K562 (cell line): ENCODE data around the gene UBAP1L. TPM values are rescaled to one million over a fixed set of nuclear protein-coding genes. Genes with fewer than 3 reads are reported as not detected.

ENCODE experiments used
- CHCHD3 ChIP-seq: fragments of 250-450 bp; sonication (Bioruptor Pico); IDR thresholded peaks from 2 replicates; pipeline ENCODE4 v2.1.2; 2022; ENCODE audit warnings: mild to moderate bottlenecking
- DNMT1 ChIP-seq: fragments of 450-650 bp; IDR thresholded peaks from 2 replicates; pipeline ENCODE4 v1.6.1; 2016; ENCODE audit warnings: antibody characterized with exemption, mild to moderate bottlenecking
- HIVEP1 ChIP-seq: fragments of 250-450 bp; sonication (Bioruptor Pico); IDR thresholded peaks from 2 replicates; pipeline ENCODE4 v1.4.0; 2020; ENCODE audit warnings: mild to moderate bottlenecking
- HMGXB4 ChIP-seq: sonication (generic); formaldehyde crosslinking; IDR thresholded peaks from 2 replicates; pipeline ENCODE4 v1.8.1; 2023; ENCODE audit warnings: mild to moderate bottlenecking, missing genetic modification reagents
- IRF2 ChIP-seq: sonication (generic); formaldehyde crosslinking; IDR thresholded peaks from 2 replicates; pipeline ENCODE4 v1.8.1; 2022; ENCODE audit warnings: mild to moderate bottlenecking, missing genetic modification reagents
- KHSRP ChIP-seq: fragments of 450-650 bp; IDR thresholded peaks from 2 replicates; pipeline ENCODE4 v1.6.1; 2017
- KLF10 ChIP-seq: fragments of 250-450 bp; sonication (Bioruptor Pico); IDR thresholded peaks from 2 replicates; pipeline ENCODE4 v1.6.1; 2021; ENCODE audit warnings: matching md5 sums
- MAX ChIP-seq: sonication (generic); formaldehyde crosslinking; IDR thresholded peaks from 2 replicates; pipeline ENCODE4 v1.9.0; 2022; ENCODE audit warnings: mild to moderate bottlenecking, missing genetic modification reagents
- PHB2 ChIP-seq: fragments of 450-650 bp; IDR thresholded peaks from 2 replicates; pipeline ENCODE4 v1.6.1; 2017; ENCODE audit warnings: low read depth
- POLR3A ChIP-seq: IDR thresholded peaks from 2 replicates; pipeline ENCODE4 v1.6.1; 2011; ENCODE audit warnings: borderline replicate concordance, mild to moderate bottlenecking, moderate library complexity; ENCODE audit not compliant: insufficient read length, insufficient read depth; ENCODE audit errors: extremely low read depth
- RAD21 ChIP-seq, 2 experiments: fragments of 250-450 bp in 1 of 2; fragments of 450-650 bp in 1 of 2; sonication (Bioruptor Pico) in 1 of 2; formaldehyde crosslinking in 1 of 2; IDR thresholded peaks in 1 of 2; conservative IDR thresholded peaks in 1 of 2; 2 replicates each; pipeline versions ENCODE4 v1.4.0 to v1.8.0; 2020 to 2022; ENCODE audit warnings: mild to moderate bottlenecking in 2 of 2, moderate library complexity in 1 of 2
- SIN3A ChIP-seq, 2 experiments: fragments of 150-350 bp in 1 of 2; IDR thresholded peaks; 2 replicates each; pipeline ENCODE4 v1.6.1; 2011 to 2016; ENCODE audit warnings: borderline replicate concordance in 2 of 2, low read depth in 2 of 2, low read length in 2 of 2, mild to moderate bottlenecking in 2 of 2, moderate library complexity in 2 of 2; ENCODE audit not compliant: control insufficient read depth in 1 of 2
- ZNF318 ChIP-seq, 2 experiments: fragments of 450-650 bp; IDR thresholded peaks; 2 replicates each; pipeline ENCODE4 v1.6.1; 2016; ENCODE audit warnings: mild to moderate bottlenecking in 2 of 2, borderline replicate concordance in 1 of 2, low read depth in 1 of 2, moderate library complexity in 1 of 2
- ZNF408 ChIP-seq: fragments of 250-450 bp; sonication (Bioruptor Pico); IDR thresholded peaks from 2 replicates; pipeline ENCODE4 v1.4.0; 2020; ENCODE audit warnings: low read depth, mild to moderate bottlenecking, moderate library complexity
- ZNF707 ChIP-seq: fragments of 250-450 bp; sonication (Bioruptor Pico); conservative IDR thresholded peaks from 2 replicates; pipeline ENCODE4 v1.8.0; 2022; ENCODE audit warnings: inconsistent platforms, mild to moderate bottlenecking, moderate library complexity
- ZNF79 ChIP-seq: fragments of 250-450 bp; sonication (Bioruptor Pico); IDR thresholded peaks from 2 replicates; pipeline ENCODE4 v1.4.0; 2020; ENCODE audit warnings: low read depth, mild to moderate bottlenecking, moderate library complexity
- polyA plus RNA-seq, 8 experiments: library from polyadenylated mRNA; depleted of rRNA in 4 of 8; stranded (reverse) in 5 of 8; unstranded in 3 of 8; fragments of >200 nt; fragmentation: Nextera tagmentation in 2 of 8; fragmentation: Illumina TruSeq in 1 of 8; extraction: Ambion mirVana in 2 of 8; extraction: Trizol in 1 of 8; gene quantifications; 2 replicates each; pipeline versions ENCODE4 v1.2.1 to v1.2.3, GENCODE V29; 2011 to 2014; ENCODE audit warnings: inconsistent platforms in 1 of 8, missing spikeins in 1 of 8
- total RNA-seq, 7 experiments: library from RNA; depleted of rRNA in 6 of 7; stranded (reverse); fragments of >200 nt in 6 of 7; fragmentation: Illumina TruSeq in 2 of 7; extraction: Trizol in 2 of 7; gene quantifications; 2 replicates each; pipeline versions ENCODE4 v1.2.1 to v1.2.3, GENCODE V29; 2011 to 2021; ENCODE audit warnings: low replicate concordance in 1 of 7

The UBAP1L gene
- total and polyA plus RNA-seq, 9 of the 15 experiments (the other 6 are each of a cell fraction or from before 2014, with no cell fraction given): 0.16 to 0.71 (median 0.41) TPM; not detected in 2

- TF ChIP-seq HMGXB4 (CRISPR knock-in tag): no peak
- no peak for TF ChIP-seq DNMT1
- TF ChIP-seq RAD21 (CRISPR knock-in tag; conservative IDR thresholded peaks at IDR 0.05 in 1 of 2, IDR thresholded peaks at IDR 0.05 in 1 of 2): no peak
- TF ChIP-seq KHSRP: no peak
- TF ChIP-seq POLR3A: no peak
- TF ChIP-seq CHCHD3 (CRISPR knock-in tag): no peak
- TF ChIP-seq MAX (CRISPR knock-in tag): peak; percentile 75
- no peak for TF ChIP-seq IRF2 (CRISPR knock-in tag)
- peak in 1 of 2 experiments; percentile 67; a peak in 1 of 4 replicates for TF ChIP-seq SIN3A (IDR thresholded peaks at IDR 0.05; ENCODE audit: borderline replicate concordance in 2 of 2, control insufficient read depth in 1 of 2, low read depth in 2 of 2, low read length in 2 of 2)
- TF ChIP-seq ZNF79 (CRISPR knock-in tag): no peak
- no peak for TF ChIP-seq ZNF707 (CRISPR knock-in tag)
- no peak for TF ChIP-seq KLF10 (CRISPR knock-in tag)
- no peak for TF ChIP-seq PHB2
- TF ChIP-seq ZNF408 (CRISPR knock-in tag): no peak
- no peak for TF ChIP-seq HIVEP1
- TF ChIP-seq ZNF318 (IDR thresholded peaks at IDR 0.05; ENCODE audit: borderline replicate concordance in 1 of 2, low read depth in 1 of 2): no peak
Observed at GRCh38 chr15:65049418-65049840, 65.6 kb downstream of the UBAP1L start (continued).
